RWPE2 (cell line): ENCODE measurements around the gene NFKB1.

Experiments
- ATAC-seq: fragments of 200-7000 bp; cut with Tn5 transposase; 3 replicates; pipeline ENCODE4 v1.9.1; 2021; ENCODE audit warnings: low read depth
- DNase-seq: peaks from one replicate; pipeline ENCODE4 v3.0.0-alpha.2; 2020; ENCODE audit warnings: low spot score
- H3K27ac ChIP-seq: fragments of 450-650 bp; 2 replicates; pipeline ENCODE4 v1.5.1; 2017; ENCODE audit warnings: mild to moderate bottlenecking; ENCODE audit not compliant: poor library complexity, severe bottlenecking
- H3K27me3 ChIP-seq: fragments of 250-450 bp; sonication (Bioruptor Pico); 2 replicates; pipeline ENCODE4 v1.5.1; 2021; ENCODE audit warnings: mild to moderate bottlenecking, moderate library complexity; ENCODE audit not compliant: insufficient read depth, poor library complexity, severe bottlenecking
- H3K36me3 ChIP-seq: fragments of 250-450 bp; sonication (Bioruptor Pico); 2 replicates; pipeline ENCODE4 v1.5.1; 2020; ENCODE audit warnings: low read depth, mild to moderate bottlenecking, moderate library complexity
- H3K4me1 ChIP-seq: fragments of 250-450 bp; sonication (Bioruptor Pico); 2 replicates; pipeline ENCODE4 v1.5.1; 2021; ENCODE audit warnings: mild to moderate bottlenecking, moderate library complexity; ENCODE audit not compliant: insufficient read depth, poor library complexity, severe bottlenecking
- H3K4me3 ChIP-seq: fragments of 250-450 bp; sonication (Bioruptor Pico); 2 replicates; pipeline ENCODE4 v1.5.1; 2021; ENCODE audit warnings: mild to moderate bottlenecking, moderate library complexity; ENCODE audit not compliant: severe bottlenecking
- H3K9me3 ChIP-seq: fragments of 250-450 bp; sonication (Bioruptor Pico); 2 replicates; pipeline ENCODE4 v1.5.1; 2021; ENCODE audit warnings: mild to moderate bottlenecking, moderate library complexity; ENCODE audit not compliant: severe bottlenecking
- CTCF ChIP-seq: fragments of 450-650 bp; IDR thresholded peaks from one replicate; pipeline ENCODE4 v1.5.1; 2017; ENCODE audit warnings: mild to moderate bottlenecking, moderate library complexity; ENCODE audit not compliant: poor library complexity, severe bottlenecking

The NFKB1 gene

GRCh38 chr4:102600689-102601088 lies 99.5 kb downstream of the NFKB1 start:
- peaks cover 56% of the 10 kb centered on the region for H3K36me3 ChIP-seq
- TF ChIP-seq CTCF, result no peak
- no peaks in the 10 kb centered on the region for H3K27me3 ChIP-seq
- DNase-seq, result no peak
- ATAC-seq, result no peak
- no peak overlapping the region for H3K27ac ChIP-seq
- H3K4me3 ChIP-seq, result no peak overlapping the region
- no peaks in the 10 kb centered on the region for H3K9me3 ChIP-seq
- peaks cover 15% of the 10 kb centered on the region for H3K4me1 ChIP-seq

GRCh38 chr4:102601586-102602227 lies 100.5 kb downstream of the NFKB1 start:
- Histone ChIP-seq H3K36me3 (peaks cover 56% of the 10 kb centered on the region), H3K27ac (no peak overlapping the region), H3K4me1 (peaks cover 15% of the 10 kb centered on the region), H3K27me3 (no peaks in the 10 kb centered on the region), H3K4me3 (no peak overlapping the region), H3K9me3 (no peaks in the 10 kb centered on the region)
- TF ChIP-seq CTCF, result no peak
- no peak for DNase-seq
- no peak for ATAC-seq

DNA sequence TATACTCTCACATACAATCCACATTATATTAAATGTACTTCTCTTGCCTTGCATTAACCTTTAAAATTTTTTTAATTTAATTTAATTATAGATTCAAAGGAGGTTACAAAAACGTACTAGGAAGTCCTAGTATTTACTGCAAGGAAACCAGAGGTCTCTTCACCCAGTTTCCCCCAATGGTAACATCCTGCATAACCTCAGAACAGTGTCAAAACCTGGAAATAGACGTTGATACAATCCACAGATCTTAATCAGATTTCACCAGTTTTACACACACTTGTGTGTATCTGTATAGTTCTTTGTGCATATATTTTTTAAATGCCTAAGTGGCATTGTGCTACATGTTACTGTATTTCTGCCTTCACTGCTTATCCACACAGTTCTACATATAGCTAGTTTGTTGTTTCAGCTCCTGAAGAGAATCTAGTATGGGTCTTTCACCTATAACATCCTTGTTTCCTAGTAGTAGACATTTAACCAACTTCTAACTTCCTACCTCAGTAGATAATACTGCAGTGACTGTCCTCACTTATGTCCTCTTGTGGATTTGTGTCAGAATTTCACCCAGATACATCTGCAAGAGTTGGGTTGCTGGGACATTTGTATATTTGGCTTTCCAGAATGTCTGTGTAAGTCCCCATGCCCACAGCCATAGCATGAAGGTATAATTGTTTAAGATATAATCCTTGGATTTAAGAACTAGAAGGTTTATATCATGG lies 103.2 kb downstream of the NFKB1 start:
- no peaks in the 10 kb centered on the region for H3K27me3 ChIP-seq
- no peak overlapping the region for H3K27ac ChIP-seq
- DNase-seq (no peak), ATAC-seq (no peak)
- peaks cover 5% of the 10 kb centered on the region for H3K4me1 ChIP-seq
- no peak for TF ChIP-seq CTCF
- H3K36me3 ChIP-seq, result peaks cover 59% of the 10 kb centered on the region
- no peaks in the 10 kb centered on the region for H3K9me3 ChIP-seq
- H3K4me3 ChIP-seq, result no peak overlapping the region

DNA sequence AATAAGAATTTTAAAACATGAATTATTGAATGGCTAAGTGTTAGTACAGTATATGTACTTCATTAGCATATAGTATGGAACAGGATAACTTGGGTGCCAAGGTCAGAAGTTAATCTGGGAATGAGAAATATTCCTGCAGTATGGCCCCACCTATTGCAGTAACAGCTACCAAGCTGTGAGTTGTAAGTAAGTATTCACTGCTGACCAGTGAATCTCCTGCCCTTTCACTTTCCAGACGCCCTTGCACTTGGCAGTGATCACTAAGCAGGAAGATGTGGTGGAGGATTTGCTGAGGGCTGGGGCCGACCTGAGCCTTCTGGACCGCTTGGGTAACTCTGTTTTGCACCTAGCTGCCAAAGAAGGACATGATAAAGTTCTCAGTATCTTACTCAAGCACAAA lies 105.1 kb downstream of the NFKB1 start:
- Histone ChIP-seq H3K9me3 (no peaks in the 10 kb centered on the region), H3K27me3 (no peaks in the 10 kb centered on the region), H3K4me1 (no peaks in the 10 kb centered on the region), H3K27ac (no peak overlapping the region), H3K36me3 (peaks cover 68% of the 10 kb centered on the region), H3K4me3 (no peak overlapping the region)
- DNase-seq, result no peak
- no peak for TF ChIP-seq CTCF
- ATAC-seq, result no peak

- no peak for TF ChIP-seq CTCF
- H3K36me3 ChIP-seq, result peaks cover 74% of the 10 kb centered on the region
- ATAC-seq, result no peak
- H3K27ac ChIP-seq, result no peak overlapping the region
- no peak overlapping the region for H3K4me3 ChIP-seq
- H3K9me3 ChIP-seq, result no peaks in the 10 kb centered on the region
- peaks cover 3% of the 10 kb centered on the region for H3K4me1 ChIP-seq
- DNase-seq, result no peak
- no peaks in the 10 kb centered on the region for H3K27me3 ChIP-seq
These were observed 105.8 kb downstream of the NFKB1 start for GRCh38 chr4:102606846-102607450.
